Hepatocyte (in vitro differentiated cells): ENCODE results near the gene CROT. TPM values are rescaled to one million over a fixed set of nuclear protein-coding genes. Genes with fewer than 3 reads are reported as not detected.

Experiments used
- DNase-seq: peaks from one replicate; pipeline ENCODE4 v3.0.0-alpha.2; 2016; ENCODE audit warnings: low spot score
- H2AFZ ChIP-seq: fragments of 200-600 bp; sonication (generic); 2 replicates; pipeline ENCODE4 v1.6.0; 2016; ENCODE audit warnings: antibody characterized with exemption, mild to moderate bottlenecking
- H3K27ac ChIP-seq: fragments of 200-600 bp; sonication (generic); 2 replicates; pipeline ENCODE4 v1.5.1; 2016; ENCODE audit warnings: mild to moderate bottlenecking
- H3K27me3 ChIP-seq: fragments of 200-600 bp; sonication (generic); 2 replicates; pipeline ENCODE4 v1.6.1; 2016
- H3K36me3 ChIP-seq: fragments of 200-600 bp; sonication (generic); replicated peaks from 2 replicates; pipeline ENCODE4 v1.5.1; 2016; ENCODE audit warnings: low read depth; ENCODE audit not compliant: insufficient read depth
- H3K4me1 ChIP-seq: fragments of 200-600 bp; sonication (generic); 2 replicates; pipeline ENCODE4 v1.5.1; 2016; ENCODE audit warnings: mild to moderate bottlenecking, moderate library complexity; ENCODE audit not compliant: insufficient read depth
- H3K4me2 ChIP-seq: fragments of 200-600 bp; sonication (generic); 2 replicates; pipeline ENCODE4 v1.6.0; 2016
- H3K4me3 ChIP-seq: fragments of 200-600 bp; sonication (generic); 2 replicates; pipeline ENCODE4 v1.5.1; 2016; ENCODE audit warnings: mild to moderate bottlenecking
- H3K79me2 ChIP-seq: fragments of 200-600 bp; sonication (generic); 2 replicates; pipeline ENCODE4 v1.6.0; 2017; ENCODE audit warnings: mild to moderate bottlenecking
- H3K9me2 ChIP-seq: fragments of 200-600 bp; sonication (generic); replicated peaks from 2 replicates; pipeline ENCODE4 v1.6.0; 2017; ENCODE audit warnings: mild to moderate bottlenecking; ENCODE audit not compliant: insufficient read depth
- H3K9me3 ChIP-seq: fragments of 200-600 bp; sonication (generic); 2 replicates; pipeline ENCODE4 v1.5.1; 2016; ENCODE audit warnings: low read depth, mild to moderate bottlenecking
- H4K20me1 ChIP-seq: fragments of 200-600 bp; sonication (generic); 2 replicates; pipeline ENCODE4 v1.6.0; 2016; ENCODE audit warnings: mild to moderate bottlenecking; ENCODE audit not compliant: insufficient read depth, poor library complexity, severe bottlenecking
- CTCF ChIP-seq: fragments of 200-600 bp; sonication (generic); IDR thresholded peaks from 2 replicates; pipeline ENCODE4 v1.5.1; 2016; ENCODE audit warnings: antibody characterized with exemption, mild to moderate bottlenecking; ENCODE audit not compliant: poor library complexity
- EZH2 ChIP-seq: fragments of 200-600 bp; sonication (generic); IDR thresholded peaks from 2 replicates; pipeline ENCODE4 v1.6.1; 2016; ENCODE audit warnings: antibody characterized with exemption, mild to moderate bottlenecking, borderline replicate concordance
- EZH2phosphoT487 ChIP-seq: fragments of 200-600 bp; sonication (generic); IDR thresholded peaks from one replicate; pipeline ENCODE4 v1.6.1; 2018; ENCODE audit warnings: antibody characterized with exemption, mild to moderate bottlenecking, low read depth, moderate library complexity; ENCODE audit not compliant: unreplicated experiment, severe bottlenecking
- WGBS: methylation state at CpG from one replicate; pipeline ENCODE4 v1.1.6; 2016; ENCODE audit warnings: low lambda C conversion rate; ENCODE audit errors: missing lambda C conversion rate; 5-methylcytosine and 5-hydroxymethylcytosine counted together
- polyA plus RNA-seq: library from polyadenylated mRNA; unstranded; fragments of >200 nt; fragmentation: Nextera tagmentation; extraction: Ambion mirVana; gene quantifications from 2 replicates; pipeline ENCODE4 v1.2.1, GENCODE V29; 2016
- total RNA-seq: library from RNA; depleted of rRNA; stranded (reverse); fragments of >200 nt; gene quantifications from 2 replicates; pipeline ENCODE4 v1.2.3, GENCODE V29; 2014

Gene CROT
- total and polyA plus RNA-seq, 2 experiments from 2014 or later: 25.7 to 57.4 TPM

GRCh38 chr7:87369216-87369615 lies 23.8 kb downstream of the CROT start:
- Histone ChIP-seq H4K20me1 (no peaks in the 10 kb centered on the region), H3K36me3 (no peaks in the 10 kb centered on the region), H3K4me3 (no peak overlapping the region), H3K79me2 (no peaks in the 10 kb centered on the region), H3K9me2 (no peaks in the 10 kb centered on the region), H3K4me1 (no peaks in the 10 kb centered on the region), H3K27ac (no peak overlapping the region), H2AFZ (no peak overlapping the region), H3K4me2 (no peak overlapping the region), H3K9me3 (no peaks in the 10 kb centered on the region), H3K27me3 (no peaks in the 10 kb centered on the region)
- DNase-seq: no peak
- TF ChIP-seq CTCF (no peak), EZH2phosphoT487 (no peak), EZH2 (no peak)
- WGBS: 95% methylated on average over 4 of the region's 4 CpGs

GRCh38 chr7:87370660-87371180 lies 25.3 kb downstream of the CROT start:
- no peak overlapping the region for H3K4me3 ChIP-seq
- no peak overlapping the region for H2AFZ ChIP-seq
- no peak overlapping the region for H3K4me2 ChIP-seq
- no peak overlapping the region for H3K27ac ChIP-seq
- 95% methylated on average over 1 of the region's 1 CpG for WGBS
- H3K79me2 ChIP-seq: no peaks in the 10 kb centered on the region
- TF ChIP-seq EZH2phosphoT487 (no peak), EZH2 (no peak), CTCF (no peak)
- H4K20me1 ChIP-seq: no peaks in the 10 kb centered on the region
- no peaks in the 10 kb centered on the region for H3K9me3 ChIP-seq
- H3K27me3 ChIP-seq: no peaks in the 10 kb centered on the region
- DNase-seq: no peak
- H3K9me2 ChIP-seq: no peaks in the 10 kb centered on the region
- H3K4me1 ChIP-seq: no peaks in the 10 kb centered on the region
- no peaks in the 10 kb centered on the region for H3K36me3 ChIP-seq

GRCh38 chr7:87375662-87376435 lies 30.4 kb downstream of the CROT start:
- Histone ChIP-seq H3K79me2 (no peaks in the 10 kb centered on the region), H3K4me2 (no peak overlapping the region)
- no peak for DNase-seq

More at GRCh38 chr7:87375662-87376435, 30.4 kb downstream of the CROT start:
- H2AFZ ChIP-seq: no peak overlapping the region
- no peak overlapping the region for H3K4me3 ChIP-seq
- H3K27ac ChIP-seq: no peak overlapping the region
- peaks cover 5% of the 10 kb centered on the region for H3K4me1 ChIP-seq
- 88% methylated on average over 5 of the region's 5 CpGs for whole genome bisulfite sequencing
- H3K9me3 ChIP-seq: no peaks in the 10 kb centered on the region
- H3K9me2 ChIP-seq: no peaks in the 10 kb centered on the region
- H4K20me1 ChIP-seq: no peaks in the 10 kb centered on the region
- no peaks in the 10 kb centered on the region for H3K27me3 ChIP-seq
- no peaks in the 10 kb centered on the region for H3K36me3 ChIP-seq
- no peak for TF ChIP-seq CTCF
- no peak for TF ChIP-seq EZH2
- TF ChIP-seq EZH2phosphoT487: no peak
